NK-92 treated with Interleukin-12 subunit alpha and Interleukin-12 subunit beta, amount 100 ng/mL, for 24 hours (cell line): Measurements from ENCODE around the gene H2BK1.

Experiments used
- DNase-seq: peaks from one replicate; lab custom pipeline; 2025; lab: John Stamatoyannopoulos, UW

H2BK1 gene

GRCh38 chr7:151245360-151246101 lies 35.2 kb upstream of the H2BK1 start:
- no peak for DNase-seq

GRCh38 chr7:151244841-151245346 lies 34.6 kb upstream of the H2BK1 start:
- no peak for DNase-seq

GRCh38 chr7:151244196-151244840 lies 34.0 kb upstream of the H2BK1 start:
- DNase-seq = no peak

- DNase-seq = no peak
Measured at GRCh38 chr7:151243408-151244195, 33.3 kb upstream of the H2BK1 start.

GRCh38 chr7:151243045-151243349 lies 32.7 kb upstream of the H2BK1 start:
- DNase-seq = no peak

GRCh38 chr7:151242159-151243044 lies 32.1 kb upstream of the H2BK1 start:
- DNase-seq = no peak

- DNase-seq = no peak
Measured at GRCh38 chr7:151241755-151242096, 31.4 kb upstream of the H2BK1 start.

GRCh38 chr7:151240942-151241754 lies 30.9 kb upstream of the H2BK1 start:
- no peak for DNase-seq

GRCh38 chr7:151240536-151240935 lies 30.2 kb upstream of the H2BK1 start:
- no peak for DNase-seq

- DNase-seq = no peak
Measured at GRCh38 chr7:151239837-151240459, 29.7 kb upstream of the H2BK1 start.

GRCh38 chr7:151238924-151239836 lies 28.9 kb upstream of the H2BK1 start:
- no peak for DNase-seq

- no peak for DNase-seq
Measured at GRCh38 chr7:151238190-151238810, 28.0 kb upstream of the H2BK1 start.

- no peak for DNase-seq
Measured at GRCh38 chr7:151237244-151238189, 27.2 kb upstream of the H2BK1 start.

GRCh38 chr7:151236406-151236805 lies 26.1 kb upstream of the H2BK1 start:
- no peak for DNase-seq

- no peak for DNase-seq
Measured at GRCh38 chr7:151235091-151235787, 25.0 kb upstream of the H2BK1 start.

GRCh38 chr7:151233804-151234203 lies 23.5 kb upstream of the H2BK1 start:
- no peak for DNase-seq
